ENCODE results near the gene NTN5.
"Not testable (repeated sequence)": the region's sequence is repeated elsewhere in the genome, so short reads cannot be mapped to it uniquely, and the experiment has no call there.

The NTN5 gene

DNA sequence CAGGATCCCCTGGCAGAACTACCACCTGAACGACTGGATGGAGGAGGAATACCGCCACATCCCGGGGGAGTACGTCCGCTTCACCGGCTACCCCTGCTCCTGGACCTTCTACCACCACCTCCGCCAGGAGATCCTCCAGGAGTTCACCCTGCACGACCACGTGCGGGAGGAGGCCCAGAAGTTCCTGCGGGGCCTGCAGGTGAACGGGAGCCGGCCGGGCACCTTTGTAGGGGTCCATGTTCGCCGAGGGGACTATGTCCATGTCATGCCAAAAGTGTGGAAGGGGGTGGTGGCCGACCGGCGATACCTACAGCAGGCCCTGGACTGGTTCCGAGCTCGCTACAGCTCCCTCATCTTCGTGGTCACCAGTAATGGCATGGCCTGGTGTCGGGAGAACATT lies 30.5 kb upstream of the NTN5 start:
- peaks cover 39% of the 10 kb centered on the region for H3K36me3 Mint-ChIP-seq (ENCODE audit: low read depth)
- no peak overlapping the region for H3K27ac Mint-ChIP-seq
- TF ChIP-seq, protein P1, sequence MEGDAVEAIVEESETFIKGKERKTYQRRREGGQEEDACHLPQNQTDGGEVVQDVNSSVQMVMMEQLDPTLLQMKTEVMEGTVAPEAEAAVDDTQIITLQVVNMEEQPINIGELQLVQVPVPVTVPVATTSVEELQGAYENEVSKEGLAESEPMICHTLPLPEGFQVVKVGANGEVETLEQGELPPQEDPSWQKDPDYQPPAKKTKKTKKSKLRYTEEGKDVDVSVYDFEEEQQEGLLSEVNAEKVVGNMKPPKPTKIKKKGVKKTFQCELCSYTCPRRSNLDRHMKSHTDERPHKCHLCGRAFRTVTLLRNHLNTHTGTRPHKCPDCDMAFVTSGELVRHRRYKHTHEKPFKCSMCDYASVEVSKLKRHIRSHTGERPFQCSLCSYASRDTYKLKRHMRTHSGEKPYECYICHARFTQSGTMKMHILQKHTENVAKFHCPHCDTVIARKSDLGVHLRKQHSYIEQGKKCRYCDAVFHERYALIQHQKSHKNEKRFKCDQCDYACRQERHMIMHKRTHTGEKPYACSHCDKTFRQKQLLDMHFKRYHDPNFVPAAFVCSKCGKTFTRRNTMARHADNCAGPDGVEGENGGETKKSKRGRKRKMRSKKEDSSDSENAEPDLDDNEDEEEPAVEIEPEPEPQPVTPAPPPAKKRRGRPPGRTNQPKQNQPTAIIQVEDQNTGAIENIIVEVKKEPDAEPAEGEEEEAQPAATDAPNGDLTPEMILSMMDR (IDR thresholded peaks at IDR 0.05; ENCODE audit: unreplicated experiment in 3 of 3): no peak
- H3K27me3 Mint-ChIP-seq (ENCODE audit: low read depth): peaks cover 14% of the 10 kb centered on the region
- no peaks in the 10 kb centered on the region for H3K9me3 Mint-ChIP-seq
- H3K4me3 Mint-ChIP-seq: no peak overlapping the region
- peaks cover 6% of the 10 kb centered on the region for H3K4me1 Mint-ChIP-seq

DNA sequence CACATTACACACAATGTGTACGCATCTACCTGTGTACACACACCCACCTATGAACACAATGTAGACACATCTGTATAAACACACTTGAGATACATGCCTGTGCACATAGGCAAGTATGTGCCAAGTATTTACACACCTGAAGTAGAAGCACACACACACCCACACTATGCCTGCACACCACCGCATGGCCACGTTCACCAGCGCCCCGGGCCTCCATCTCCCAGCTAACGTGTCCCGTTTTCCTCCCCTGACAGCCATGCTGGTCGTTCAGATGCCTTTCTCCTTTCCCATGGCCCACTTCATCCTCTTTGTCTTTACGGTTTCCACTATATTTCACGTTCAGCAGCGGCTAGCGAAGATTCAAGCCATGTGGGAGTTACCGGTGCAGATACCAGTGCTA lies 29.9 kb upstream of the NTN5 start:
- Mint-ChIP-seq H3K4me1 (peaks cover 6% of the 10 kb centered on the region), H3K27ac (no peak overlapping the region), H3K36me3 (ENCODE audit: low read depth) (peaks cover 39% of the 10 kb centered on the region), H3K4me3 (no peak overlapping the region), H3K27me3 (ENCODE audit: low read depth) (peaks cover 18% of the 10 kb centered on the region), H3K9me3 (no peaks in the 10 kb centered on the region)
- TF ChIP-seq, protein P1 (IDR thresholded peaks at IDR 0.05; ENCODE audit: unreplicated experiment in 3 of 3): no peak

DNA sequence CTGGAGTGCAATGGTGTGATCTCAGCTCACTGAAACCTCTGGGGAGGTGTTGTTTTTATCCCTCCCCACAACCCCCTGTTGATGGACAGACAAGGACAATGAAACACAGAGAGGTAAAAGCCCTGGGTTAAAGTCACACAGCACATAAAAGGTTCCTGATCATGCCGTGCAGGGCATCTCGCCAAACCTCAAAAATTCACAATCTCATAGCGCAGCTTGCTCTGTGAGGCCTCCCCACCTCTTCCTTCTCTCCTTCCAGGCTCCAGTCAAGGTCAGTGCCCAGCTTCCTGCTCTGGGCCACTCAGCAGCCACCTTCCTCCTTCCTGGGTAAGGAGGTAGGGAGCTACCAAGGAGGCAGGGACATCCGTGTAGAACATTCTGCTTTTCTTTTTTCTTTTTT lies 25.2 kb upstream of the NTN5 start:
- H3K27me3 Mint-ChIP-seq (ENCODE audit: low read depth): peaks cover 49% of the 10 kb centered on the region
- peaks cover 19% of the 10 kb centered on the region for H3K36me3 Mint-ChIP-seq (ENCODE audit: low read depth)
- no peak overlapping the region for H3K27ac Mint-ChIP-seq
- peaks cover 4% of the 10 kb centered on the region for H3K4me1 Mint-ChIP-seq
- H3K4me3 Mint-ChIP-seq: no peak overlapping the region
- H3K9me3 Mint-ChIP-seq: no peaks in the 10 kb centered on the region
- TF ChIP-seq, protein P1 (IDR thresholded peaks at IDR 0.05; ENCODE audit: unreplicated experiment in 3 of 3): no peak

DNA sequence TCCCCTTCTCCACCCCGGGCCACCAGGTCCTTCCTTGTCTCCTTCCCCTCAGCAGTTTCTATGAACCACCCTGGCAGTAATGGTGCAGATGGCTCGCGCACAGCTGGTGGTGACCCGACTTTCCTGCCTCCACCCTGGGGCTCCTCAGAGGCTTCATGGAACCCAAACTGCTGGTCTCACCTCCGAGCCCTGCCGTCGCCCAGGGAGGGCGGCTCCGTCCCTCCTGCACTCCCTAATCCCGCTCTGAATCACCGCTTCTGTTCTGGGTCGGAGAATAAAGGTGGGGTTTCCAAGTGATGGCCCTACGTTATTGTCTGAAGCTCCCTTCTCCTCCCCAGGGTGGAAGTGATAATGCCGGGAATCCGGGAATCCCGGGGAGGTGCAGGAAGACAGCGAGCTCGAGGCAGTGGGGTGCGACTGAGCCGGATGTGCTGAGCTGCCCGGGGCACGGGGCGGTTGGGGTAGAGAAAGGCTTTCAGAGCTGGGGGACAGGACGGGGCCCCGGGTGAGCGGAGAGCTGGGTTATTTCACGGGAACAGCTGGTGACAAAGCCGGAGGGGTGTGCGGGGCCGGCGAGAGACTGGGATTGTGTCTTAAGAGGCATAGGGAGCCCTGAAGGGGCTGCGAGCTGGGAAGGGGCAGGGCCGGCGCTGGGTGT lies 23.7 kb upstream of the NTN5 start:
- Mint-ChIP-seq H3K4me1 (peaks cover 4% of the 10 kb centered on the region), H3K4me3 (peak overlapping the region; percentile 45 to 74 (median 72)), H3K27ac (no peak overlapping the region)

DNA sequence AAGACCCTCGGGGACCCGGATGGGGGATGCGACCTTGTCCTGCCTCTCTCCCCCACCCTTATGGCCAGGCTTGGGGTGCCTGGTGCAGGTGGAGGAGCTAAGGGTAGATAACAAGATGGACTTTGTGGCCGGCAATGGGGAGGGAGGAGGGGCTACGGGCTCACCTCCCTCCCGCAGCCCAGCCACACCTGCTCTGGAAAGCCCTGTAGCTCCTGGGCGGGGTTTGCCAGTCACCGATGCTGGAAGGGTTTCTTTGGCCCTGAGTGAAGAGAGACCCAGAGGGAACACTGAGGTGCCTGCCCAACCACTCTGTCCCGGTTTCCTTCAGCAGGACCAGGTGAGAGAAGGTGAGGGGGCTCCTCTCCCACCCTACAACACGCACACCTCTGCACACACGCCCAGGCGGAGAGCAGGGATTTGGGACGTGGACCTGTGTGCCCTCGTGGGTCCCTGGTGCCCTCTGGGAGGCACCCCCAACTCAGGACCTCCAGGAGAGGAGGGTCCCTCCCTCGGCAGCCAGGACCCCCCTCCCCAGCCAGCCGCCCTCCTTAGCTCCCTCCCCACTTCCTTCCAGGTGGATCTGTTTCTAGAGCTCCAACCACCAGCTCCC lies 23.0 kb upstream of the NTN5 start, which contains the start of gene FUT2:
Gene FUT2 (plus strand): TSS at position 229 of the 610 bp plus-strand sequence. CDS start 6,986 bp downstream, outside the sequence.
- H3K36me3 Mint-ChIP-seq (ENCODE audit: low read depth): peaks cover 11% of the 10 kb centered on the region
- peaks cover 4% of the 10 kb centered on the region for H3K4me1 Mint-ChIP-seq
- TF ChIP-seq, protein P1 (IDR thresholded peaks at IDR 0.05; ENCODE audit: unreplicated experiment in 3 of 3): no peak
- no peaks in the 10 kb centered on the region for H3K9me3 Mint-ChIP-seq
- peak within 1 kb of the TSS; percentile 45 to 74 (median 72) for H3K4me3 Mint-ChIP-seq
- no peak within 1 kb of the TSS for H3K27ac Mint-ChIP-seq
- peaks cover 45% of the 10 kb centered on the region for H3K27me3 Mint-ChIP-seq (ENCODE audit: low read depth)

More for the DNA sequence above, 23.7 kb upstream of the NTN5 start:
- peaks cover 45% of the 10 kb centered on the region for H3K27me3 Mint-ChIP-seq (ENCODE audit: low read depth)
- TF ChIP-seq, protein P1 (IDR thresholded peaks at IDR 0.05; ENCODE audit: unreplicated experiment in 3 of 3): no peak
- H3K36me3 Mint-ChIP-seq (ENCODE audit: low read depth): peaks cover 12% of the 10 kb centered on the region
- H3K9me3 Mint-ChIP-seq: no peaks in the 10 kb centered on the region

DNA sequence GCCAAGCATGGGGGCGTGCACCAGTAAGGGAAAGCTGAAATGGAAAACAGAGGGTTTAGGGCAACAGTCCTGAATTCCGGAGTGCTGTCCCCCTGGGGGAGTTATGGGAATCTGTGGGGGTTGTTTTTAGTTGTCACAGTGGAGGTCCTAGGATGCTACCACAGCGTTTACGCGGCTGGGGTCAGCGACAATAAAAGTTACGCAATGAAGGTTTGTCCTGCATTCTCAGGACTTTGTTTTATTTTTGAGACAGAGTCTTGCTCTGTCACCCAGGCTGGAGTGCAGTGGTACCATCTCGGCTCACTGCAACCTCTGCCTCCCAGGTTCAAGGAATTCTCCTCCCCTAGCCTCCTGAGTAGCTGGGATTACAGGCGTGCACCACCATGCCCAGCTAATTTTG lies 20.8 kb upstream of the NTN5 start:
- H3K4me3 Mint-ChIP-seq; H3K9me3 Mint-ChIP-seq; H3K36me3 Mint-ChIP-seq (ENCODE audit: low read depth); H3K27ac Mint-ChIP-seq: not testable (repeated sequence)
- Mint-ChIP-seq H3K27me3 (ENCODE audit: low read depth) (peaks cover 46% of the 10 kb centered on the region), H3K4me1 (peaks cover 11% of the 10 kb centered on the region)

All from nephron (organoid).